Stimulated activated CD4-positive, alpha-beta T cell treated with anti-CD3 and anti-CD28 coated beads, Interleukin-1b, Interleukin-23, amount 100 ng/mL, for 1 hour (primary cell): ENCODE data around the gene SPAG7.

Experiments
- DNase-seq, 2 donors: peaks; one replicate each; pipeline ENCODE4 v3.0.0-alpha.2; 2020; ENCODE audit warnings: low read depth in 2 of 2

SPAG7 gene

GRCh38 chr17:4967539-4968485 is at the start of gene SPAG7:
Gene SPAG7 (minus strand): TSS chr17:4967817. CDS start chr17:4967804, 13 bp downstream.
- peak; percentile 81 to 86 for DNase-seq

- no peak for DNase-seq
These were observed 46.7 kb upstream of the SPAG7 start for GRCh38 chr17:5014357-5014756.

GRCh38 chr17:5011928-5012327 is 44.3 kb upstream of the SPAG7 start:
- no peak for DNase-seq

GRCh38 chr17:5003214-5003867 is 35.7 kb upstream of the SPAG7 start:
- DNase-seq, result no peak

- no peak for DNase-seq
These were observed 34.6 kb upstream of the SPAG7 start for GRCh38 chr17:5002121-5002788.

GRCh38 chr17:5000237-5000639 is 32.6 kb upstream of the SPAG7 start:
- DNase-seq, result no peak

GRCh38 chr17:4999430-5000093 is 31.9 kb upstream of the SPAG7 start:
- DNase-seq, result no peak

- no peak for DNase-seq
These were observed 31.3 kb upstream of the SPAG7 start for GRCh38 chr17:4998732-4999429.

GRCh38 chr17:4998027-4998731 is 30.6 kb upstream of the SPAG7 start:
- DNase-seq, result no peak

- peak; percentile 78 for DNase-seq
These were observed 29.8 kb upstream of the SPAG7 start, which contains the start of the genes INCA1 and KIF1C for GRCh38 chr17:4997302-4998026. Gene INCA1 (minus strand): TSS chr17:4997522. CDS start chr17:4994437, 3,085 bp downstream. Gene KIF1C (plus strand): TSS chr17:4997950. CDS start chr17:5000247, 2,297 bp downstream.

GRCh38 chr17:4994081-4994595 is 26.5 kb upstream of the SPAG7 start:
- DNase-seq, result no peak

GRCh38 chr17:4987767-4988567 is 20.4 kb upstream of the SPAG7 start:
- no peak for DNase-seq

GRCh38 chr17:4986951-4987766 is 19.5 kb upstream of the SPAG7 start, which contains the start of gene CAMTA2:
Gene CAMTA2 (minus strand): TSS chr17:4987675. CDS start chr17:4986222, 1,453 bp downstream.
- DNase-seq, result peak; percentile 67 to 85

GRCh38 chr17:4986403-4986802 is 18.8 kb upstream of the SPAG7 start:
- no peak for DNase-seq

- DNase-seq, result no peak
These were observed 14.7 kb upstream of the SPAG7 start for GRCh38 chr17:4982305-4982704.

GRCh38 chr17:4980644-4981216 is 13.1 kb upstream of the SPAG7 start:
- DNase-seq, result no peak

GRCh38 chr17:4978726-4979125 is 11.1 kb upstream of the SPAG7 start:
- DNase-seq, result no peak
